DMS53 treated with DMSO at 0.1 percent for 48 hours (cell line): ENCODE results near the gene PCID2.

Experiments used
- DNase-seq: peaks from one replicate; lab custom pipeline; 2025; ENCODE audit not compliant: unreplicated experiment; lab: John Stamatoyannopoulos, UW

Gene PCID2

DNA sequence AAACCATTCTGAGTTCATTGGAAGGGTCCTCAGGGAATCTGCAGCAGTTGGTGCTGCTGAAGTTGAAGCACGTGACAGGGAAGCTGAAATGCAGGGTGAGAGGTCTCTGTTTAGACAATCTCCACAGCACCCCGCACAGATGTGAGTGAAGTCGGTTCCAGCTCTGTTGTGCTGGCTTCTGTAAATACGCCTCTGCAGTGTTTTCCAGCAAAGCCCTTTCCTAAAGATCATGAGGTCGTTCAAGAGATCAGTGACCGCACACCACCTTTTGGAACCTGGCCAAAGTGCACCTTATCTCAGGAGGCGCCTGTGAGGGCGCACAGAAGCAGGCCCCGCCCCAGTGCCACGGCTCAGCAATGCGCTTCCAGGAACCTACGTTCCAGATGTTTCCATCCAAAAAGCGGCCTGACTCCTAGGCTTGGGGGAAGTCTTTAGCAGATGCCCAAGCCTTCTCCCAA is 11.7 kb upstream of the PCID2 start:
- DNase-seq = no peak

DNA sequence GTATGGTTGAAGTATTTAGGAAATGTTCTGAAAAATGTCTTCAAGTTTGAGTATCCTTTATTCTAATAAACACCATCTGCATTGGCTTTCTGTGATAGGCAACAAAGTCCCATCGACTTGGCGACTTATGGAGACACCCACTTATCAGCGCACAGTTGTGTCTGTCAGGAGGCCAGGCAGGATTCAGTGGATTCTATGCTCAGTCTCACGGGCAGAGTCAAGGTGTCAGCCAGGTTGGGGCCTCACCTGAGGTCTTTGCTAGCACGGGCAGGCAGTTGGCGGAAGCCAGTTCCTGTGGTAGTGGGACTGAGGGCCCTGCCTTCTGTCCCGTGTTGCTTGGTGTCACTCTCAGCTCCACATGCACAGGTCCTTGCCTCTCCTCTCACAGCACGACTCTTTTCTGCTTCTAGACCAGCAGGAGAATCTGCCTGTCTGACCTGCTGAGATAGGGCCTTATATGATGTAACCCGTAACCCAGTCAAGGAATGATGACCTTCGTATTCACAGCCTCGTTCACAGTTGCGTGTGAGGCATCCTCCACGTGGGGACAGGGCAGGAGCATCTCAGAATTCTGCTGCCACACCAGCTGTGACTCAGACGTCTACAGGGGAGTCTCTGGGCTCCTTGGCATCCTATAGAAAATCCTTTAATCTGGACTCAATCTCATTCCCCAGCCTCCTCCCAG is 10.9 kb upstream of the PCID2 start:
- DNase-seq = no peak

DNA sequence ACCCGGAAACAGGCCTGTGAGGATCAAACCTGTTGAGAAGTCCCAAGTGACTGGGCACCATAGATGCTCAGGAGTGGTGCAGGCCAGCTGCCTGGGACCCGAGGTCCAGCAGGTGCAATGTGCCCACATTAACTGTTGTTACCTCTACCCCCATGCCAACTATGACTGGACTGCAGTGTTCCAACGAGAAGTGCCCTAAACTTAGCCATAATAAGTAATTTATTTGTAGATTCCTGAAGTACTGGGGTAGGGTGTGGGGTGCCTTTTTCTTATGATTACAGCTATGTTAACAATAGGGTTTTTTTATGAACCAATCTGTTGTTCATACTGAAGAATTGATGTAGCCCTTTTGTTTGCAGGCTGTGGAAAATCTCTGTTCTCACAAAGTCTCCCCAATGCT is 10.1 kb upstream of the PCID2 start:
- DNase-seq = no peak

- no peak for DNase-seq
Measured at GRCh38 chr13:113216254-113217048, 8.0 kb upstream of the PCID2 start.

GRCh38 chr13:113211774-113212173 is 3.3 kb upstream of the PCID2 start:
- no peak for DNase-seq

- no peak for DNase-seq
Measured at GRCh38 chr13:113210833-113211232, 2.4 kb upstream of the PCID2 start.

DNA sequence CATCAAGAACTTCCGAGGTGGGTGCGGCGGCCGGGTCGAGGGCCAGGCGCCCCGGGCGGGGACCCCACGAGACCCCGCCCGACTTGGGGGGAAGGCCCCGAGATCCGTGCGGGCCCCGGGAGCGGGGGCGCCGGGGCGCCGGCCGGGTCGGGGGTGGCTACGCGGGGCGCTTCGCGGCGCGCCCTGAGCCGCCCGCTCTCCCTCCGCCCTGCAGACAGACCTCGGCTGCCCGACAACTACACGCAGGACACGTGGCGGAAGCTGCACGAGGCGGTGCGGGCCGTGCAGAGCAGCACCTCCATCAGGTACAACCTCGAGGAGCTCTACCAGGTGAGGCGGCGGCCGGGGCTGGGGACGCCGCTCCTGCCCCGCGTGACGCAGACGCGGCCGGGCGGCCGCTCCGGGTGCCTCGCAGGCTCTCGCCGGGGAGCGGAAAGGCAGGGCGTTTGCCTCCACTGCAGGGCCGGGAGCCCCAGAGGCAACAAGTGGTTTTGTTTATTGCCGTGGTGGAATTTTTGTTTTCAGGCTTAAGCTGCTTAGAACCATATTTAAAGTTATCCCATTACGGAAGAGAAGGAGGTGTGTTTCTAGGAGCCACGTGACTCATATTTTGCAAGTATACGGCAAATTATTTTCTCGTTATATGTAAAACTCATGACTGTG is 1.4 kb upstream of the PCID2 start:
- no peak for DNase-seq

GRCh38 chr13:113209336-113209758 is 878 bp upstream of the PCID2 start, which contains the start of gene CUL4A:
Gene CUL4A, plus strand, starts transcription at chr13:113209613. Its CDS starts 15 bp downstream, at chr13:113209628.
- DNase-seq = peak; percentile 12

DNA sequence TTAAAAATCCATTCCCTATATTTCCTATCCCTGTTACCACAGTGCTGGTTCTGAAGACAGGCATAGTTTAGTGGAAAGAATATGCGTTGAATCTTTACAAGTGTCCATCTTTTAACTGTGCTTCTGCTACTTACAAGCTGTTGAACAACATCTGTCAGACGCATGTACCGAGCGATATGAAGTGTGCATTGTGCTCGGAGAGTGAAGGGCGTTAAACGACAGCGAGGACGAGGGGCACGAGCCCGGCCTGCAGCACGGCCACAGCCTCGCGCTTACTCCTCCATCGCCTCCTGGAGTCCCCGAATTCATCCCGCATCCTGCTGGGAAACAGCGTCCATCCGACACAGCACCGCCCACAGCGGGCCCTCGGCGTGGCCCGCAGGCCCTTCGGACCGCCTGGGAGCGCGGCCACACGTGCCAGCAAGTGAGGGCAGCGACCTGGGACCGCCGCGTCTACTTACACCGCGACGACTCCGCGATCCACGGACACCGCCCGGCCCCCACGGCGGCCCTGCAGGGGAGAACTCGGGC is 514 bp downstream of the PCID2 start:
- no peak for DNase-seq

DNA sequence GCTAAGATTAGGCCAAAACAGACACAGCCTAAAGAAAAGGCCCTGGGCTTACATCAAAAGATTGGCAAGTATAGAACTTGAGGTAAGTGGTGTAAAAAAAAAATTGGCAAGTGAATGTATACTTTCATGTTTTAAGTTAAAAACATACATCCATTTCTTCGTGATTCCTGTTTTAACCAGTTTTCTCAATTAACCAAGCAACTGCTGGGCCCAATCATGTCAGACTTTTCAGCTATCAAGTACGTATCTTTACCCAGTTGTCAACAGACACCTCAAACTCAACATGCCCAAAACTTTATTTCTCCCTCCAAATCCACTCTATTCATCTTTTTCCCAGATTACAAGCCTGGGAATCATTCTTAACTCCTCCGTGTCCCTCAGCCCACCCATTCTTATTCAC is 1.0 kb downstream of the PCID2 start:
- no peak for DNase-seq

DNA sequence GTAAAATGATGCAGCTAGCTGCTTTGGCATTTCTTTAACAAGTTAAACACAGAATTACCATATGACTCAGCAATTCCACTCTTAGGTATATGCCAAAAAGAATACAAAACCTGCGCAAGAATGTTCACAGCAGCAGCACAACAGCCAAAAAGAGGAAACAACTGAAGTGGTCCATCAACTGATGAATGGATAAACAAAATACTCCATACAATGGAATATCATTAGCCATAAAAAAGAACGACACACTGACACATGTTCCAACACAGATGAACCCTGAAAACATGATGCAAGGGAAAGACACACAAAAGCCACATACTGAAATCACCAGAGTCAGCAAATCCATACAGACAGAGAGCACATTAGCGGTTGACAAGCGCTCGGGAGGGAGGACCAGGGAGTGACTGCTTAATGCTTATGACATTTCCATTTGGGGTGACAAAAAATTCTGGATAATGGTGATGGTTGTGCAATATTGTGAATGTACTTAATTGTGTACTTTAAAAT is 3.0 kb downstream of the PCID2 start:
- DNase-seq = no peak

DNA sequence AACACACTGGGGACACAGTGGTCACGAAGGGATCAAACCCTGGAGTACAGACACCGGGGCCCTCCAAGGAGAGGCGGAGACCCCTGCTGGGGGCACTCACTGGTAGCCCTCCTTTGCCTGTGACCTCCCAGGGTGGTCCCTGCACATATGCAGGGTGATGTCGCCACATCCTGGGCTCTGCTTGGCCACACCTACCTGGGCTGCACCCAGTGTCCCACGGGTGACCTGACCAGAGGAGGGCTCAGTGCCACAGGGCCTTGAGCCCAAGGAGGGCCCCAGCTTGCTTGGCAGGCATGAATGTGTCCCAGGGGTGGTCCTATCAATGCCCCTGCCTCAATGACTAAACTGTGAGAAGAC is 4.1 kb downstream of the PCID2 start:
- DNase-seq = no peak

DNA sequence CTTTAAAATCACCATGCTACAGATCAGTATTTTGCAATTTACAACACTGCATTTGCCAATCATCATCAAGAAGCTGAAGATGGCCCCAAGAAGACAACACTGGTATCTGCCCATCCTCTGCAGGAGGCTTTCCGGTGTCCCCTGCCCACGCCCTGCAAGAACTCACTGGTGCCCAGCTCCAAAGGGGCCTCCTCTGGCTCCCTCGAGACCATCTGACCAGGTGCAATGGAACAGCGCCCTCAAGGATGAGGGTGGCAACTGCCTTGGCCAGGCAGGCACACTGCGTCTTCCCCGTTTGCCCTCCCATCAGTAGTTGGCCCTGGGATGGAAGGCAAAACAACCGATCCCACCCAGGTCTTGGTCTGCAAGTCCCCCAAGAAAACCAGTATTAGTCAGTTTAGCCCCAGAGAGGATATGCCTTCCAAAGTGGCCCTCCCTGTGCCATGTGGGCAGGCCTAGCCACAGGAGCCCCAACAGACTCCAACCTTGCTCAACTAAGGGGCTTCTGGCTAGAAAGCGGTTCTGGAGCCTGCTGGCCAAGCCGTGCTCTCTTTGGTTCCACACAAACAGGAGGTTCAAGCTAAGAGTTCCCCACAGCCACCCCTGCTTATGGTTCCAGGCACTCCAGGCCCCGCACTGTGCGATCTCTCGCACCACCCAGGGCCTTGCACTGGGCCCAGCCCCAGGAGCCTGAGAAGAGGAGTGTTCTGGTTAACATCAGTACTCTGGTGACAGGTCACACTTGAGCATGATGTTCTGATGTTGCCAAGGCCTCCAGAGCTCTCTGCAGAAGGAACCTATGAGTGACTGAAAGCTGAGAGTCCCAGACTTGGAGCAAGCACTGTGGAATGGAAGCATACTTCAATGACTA is 4.7 kb downstream of the PCID2 start:
- no peak for DNase-seq

DNA sequence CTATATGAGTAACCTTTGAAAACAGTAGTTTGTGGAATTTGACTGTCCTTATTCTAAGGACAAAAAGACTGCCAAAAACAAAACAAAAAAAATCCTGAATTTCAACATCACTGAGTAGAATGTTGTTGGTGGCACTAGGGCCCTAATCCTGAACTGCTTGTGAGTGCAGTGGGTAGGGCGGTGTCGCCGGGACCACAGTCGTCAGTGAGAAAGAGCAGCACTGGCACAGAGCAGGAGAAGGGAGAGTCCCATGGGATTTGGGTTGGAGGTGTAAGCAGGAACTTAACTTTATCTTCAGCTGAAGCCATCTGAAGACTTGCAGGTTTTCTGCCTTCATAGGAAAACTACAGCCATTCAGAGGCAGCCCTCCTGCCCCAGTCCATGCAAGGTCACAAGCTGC is 5.6 kb downstream of the PCID2 start:
- DNase-seq = no peak

DNA sequence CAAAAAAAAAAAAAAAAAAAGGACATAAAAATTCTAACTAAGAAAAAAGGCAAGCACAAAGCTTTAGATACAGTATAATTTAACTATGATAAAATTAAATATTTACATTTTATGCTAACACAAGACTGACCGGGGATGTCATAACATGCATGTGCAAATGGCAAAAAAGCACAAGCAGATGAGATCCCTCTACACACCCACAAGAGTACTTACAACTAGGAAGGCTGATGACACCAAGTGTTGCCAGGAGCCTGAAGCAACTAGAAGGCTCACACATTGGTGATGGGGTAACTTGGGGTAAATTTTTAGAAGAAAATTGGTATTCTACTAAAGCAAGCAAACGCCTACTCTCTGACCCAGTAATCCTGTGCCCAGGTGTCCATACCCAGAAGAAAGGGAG is 6.7 kb downstream of the PCID2 start:
- no peak for DNase-seq

- no peak for DNase-seq
Measured at GRCh38 chr13:113196970-113197737, 11.3 kb downstream of the PCID2 start.

DNA sequence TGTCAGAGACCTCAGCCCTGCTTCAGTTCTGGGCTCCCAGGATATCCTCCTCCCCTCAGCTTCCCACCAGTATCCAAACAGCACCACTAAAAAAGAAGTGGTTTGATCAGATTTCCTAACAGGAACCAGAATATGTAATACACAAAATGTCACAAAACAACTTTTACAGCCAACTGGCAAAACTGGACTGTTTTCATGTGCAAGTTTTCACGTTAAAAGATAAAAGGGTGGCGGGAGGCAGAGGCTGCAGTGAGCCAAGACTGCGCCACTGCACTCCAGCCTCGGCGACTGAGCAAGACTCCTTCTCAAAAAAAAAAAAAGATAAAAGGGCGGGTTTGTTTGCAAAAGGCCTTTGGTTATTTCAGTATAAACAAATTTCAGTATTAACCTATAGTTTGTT is 13.1 kb downstream of the PCID2 start:
- no peak for DNase-seq

GRCh38 chr13:113192902-113193301 is 15.6 kb downstream of the PCID2 start:
- DNase-seq = no peak

GRCh38 chr13:113192279-113192678 is 16.2 kb downstream of the PCID2 start:
- DNase-seq = no peak

DNA sequence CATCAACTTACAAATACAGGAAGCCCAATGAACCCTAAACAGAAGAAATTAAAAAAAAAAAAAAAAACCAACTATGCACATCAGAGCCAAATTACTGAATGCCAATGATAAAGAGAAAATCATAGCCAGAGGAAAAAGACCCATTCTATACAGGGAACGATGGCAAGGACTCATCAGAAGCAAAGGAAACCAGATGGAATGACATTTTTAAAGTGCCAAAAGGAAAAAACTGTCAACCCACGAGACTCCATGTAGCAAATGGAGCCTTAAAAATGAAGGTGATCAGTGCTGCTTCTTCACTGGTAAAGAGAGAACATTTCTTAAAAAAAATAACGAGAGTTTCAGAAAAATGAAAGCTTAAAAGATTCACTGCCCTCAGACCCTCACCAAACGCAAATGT is 18.3 kb downstream of the PCID2 start:
- DNase-seq = no peak
